A673 (cell line): Measurements from ENCODE around the gene MED31. TPM values are rescaled to one million over a fixed set of nuclear protein-coding genes. Genes with fewer than 3 reads are reported as not detected.

ENCODE experiments used
- BruUV-seq: library from RNA; stranded (reverse); fragments of 400-500 nt; replicated peaks from 2 replicates; lab custom pipeline; 2021; lab: Mats Ljungman, UMichigan
- CTCF ChIA-PET: fragments of 300-600 bp; sonication (Branson Sonifier 250); formaldehyde crosslinking; loops from one replicate; lab custom pipeline; 2022; ENCODE audit warnings: antibody characterized with exemption; lab: Charles Lee
- POLR2A ChIA-PET: fragments of 300-600 bp; sonication (Branson Sonifier 250); formaldehyde crosslinking; loops from one replicate; lab custom pipeline; 2022; ENCODE audit warnings: antibody characterized with exemption; ENCODE audit not compliant: low non-redundant PET; lab: Charles Lee
- DNase-seq: peaks from one replicate; pipeline ENCODE4 v3.0.0-alpha.2; 2015; ENCODE audit warnings: low spot score
- H3K27ac ChIP-seq: fragments of 200-600 bp; sonication (generic); 2 replicates; pipeline ENCODE4 v1.5.1; 2016; ENCODE audit warnings: mixed run types, low read depth, mild to moderate bottlenecking, mixed read lengths, antibody characterized with exemption, low read length; ENCODE audit not compliant: poor library complexity, severe bottlenecking
- H3K27me3 ChIP-seq: fragments of 200-600 bp; sonication (generic); replicated peaks from 2 replicates; pipeline ENCODE4 v1.6.1; 2017; ENCODE audit warnings: mixed run types, low read depth, mild to moderate bottlenecking, mixed read lengths, antibody characterized with exemption, low read length; ENCODE audit not compliant: insufficient read depth, poor library complexity
- H3K36me3 ChIP-seq: fragments of 200-600 bp; sonication (generic); 2 replicates; pipeline ENCODE4 v1.6.1; 2016; ENCODE audit warnings: mixed run types, mild to moderate bottlenecking, mixed read lengths, antibody characterized with exemption, low read length; ENCODE audit not compliant: insufficient read depth, poor library complexity, severe bottlenecking
- H3K4me1 ChIP-seq: fragments of 200-600 bp; sonication (generic); 2 replicates; pipeline ENCODE4 v1.6.1; 2017; ENCODE audit warnings: mixed run types, mild to moderate bottlenecking, mixed read lengths, antibody characterized with exemption, low read length; ENCODE audit not compliant: insufficient read depth, poor library complexity, severe bottlenecking
- H3K4me3 ChIP-seq: fragments of 200-600 bp; sonication (generic); 2 replicates; pipeline ENCODE4 v1.5.1; 2016; ENCODE audit warnings: low read depth, mixed run types, mild to moderate bottlenecking, mixed read lengths, low read length; ENCODE audit not compliant: poor library complexity, severe bottlenecking
- H3K9me3 ChIP-seq: fragments of 200-600 bp; sonication (generic); 2 replicates; pipeline ENCODE4 v1.6.1; 2016; ENCODE audit warnings: mixed run types, low read depth, mild to moderate bottlenecking, mixed read lengths, antibody characterized with exemption, low read length; ENCODE audit not compliant: poor library complexity, severe bottlenecking
- EZH2 ChIP-seq: fragments of 200-600 bp; sonication (generic); IDR thresholded peaks from 2 replicates; pipeline ENCODE4 v1.6.1; 2017; ENCODE audit warnings: borderline replicate concordance, low read depth, mild to moderate bottlenecking, mixed read lengths, antibody characterized with exemption, low read length; ENCODE audit not compliant: poor library complexity, severe bottlenecking
- intact Hi-C: fragments of 100-400 bp; cut with micrococcal nuclease; formaldehyde crosslinking; loops from one replicate; pipeline ENCODE4 v1.10.0; 2022; ENCODE audit not compliant: unreplicated experiment
- total RNA-seq: library from RNA; stranded (reverse); gene quantifications from 2 replicates; pipeline ENCODE4 v1.2.3, GENCODE V29; 2021
- TF ChIP-seq, protein P1 (sequence below): fragments of 300-800, 200-600 bp; sonication (generic); conservative IDR thresholded peaks from 2 replicates; pipeline ENCODE4 v1.5.1; 2017; ENCODE audit warnings: low read depth, mild to moderate bottlenecking, antibody characterized with exemption, low read length, moderate library complexity, mixed read lengths

Gene MED31
- total RNA-seq, 1 experiment from 2014 or later: 27.9 TPM

- Histone ChIP-seq H3K4me3 (no peak overlapping the region), H3K4me1 (peaks cover 7% of the 10 kb centered on the region), H3K27ac (no peak overlapping the region), H3K36me3 (peaks cover 53% of the 10 kb centered on the region), H3K27me3 (no peaks in the 10 kb centered on the region), H3K9me3 (no peaks in the 10 kb centered on the region)
- BruUV-seq: no TSS peak
- CTCF ChIA-PET: no interaction called here
- TF ChIP-seq, protein P1, sequence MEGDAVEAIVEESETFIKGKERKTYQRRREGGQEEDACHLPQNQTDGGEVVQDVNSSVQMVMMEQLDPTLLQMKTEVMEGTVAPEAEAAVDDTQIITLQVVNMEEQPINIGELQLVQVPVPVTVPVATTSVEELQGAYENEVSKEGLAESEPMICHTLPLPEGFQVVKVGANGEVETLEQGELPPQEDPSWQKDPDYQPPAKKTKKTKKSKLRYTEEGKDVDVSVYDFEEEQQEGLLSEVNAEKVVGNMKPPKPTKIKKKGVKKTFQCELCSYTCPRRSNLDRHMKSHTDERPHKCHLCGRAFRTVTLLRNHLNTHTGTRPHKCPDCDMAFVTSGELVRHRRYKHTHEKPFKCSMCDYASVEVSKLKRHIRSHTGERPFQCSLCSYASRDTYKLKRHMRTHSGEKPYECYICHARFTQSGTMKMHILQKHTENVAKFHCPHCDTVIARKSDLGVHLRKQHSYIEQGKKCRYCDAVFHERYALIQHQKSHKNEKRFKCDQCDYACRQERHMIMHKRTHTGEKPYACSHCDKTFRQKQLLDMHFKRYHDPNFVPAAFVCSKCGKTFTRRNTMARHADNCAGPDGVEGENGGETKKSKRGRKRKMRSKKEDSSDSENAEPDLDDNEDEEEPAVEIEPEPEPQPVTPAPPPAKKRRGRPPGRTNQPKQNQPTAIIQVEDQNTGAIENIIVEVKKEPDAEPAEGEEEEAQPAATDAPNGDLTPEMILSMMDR: no peak
- no peak for TF ChIP-seq EZH2
- intact Hi-C loops: no loop called here
- DNase-seq: no peak
- POLR2A ChIA-PET: no interaction called here
These were observed 43.1 kb downstream of the MED31 start for GRCh38 chr17:6608321-6608720.

DNA sequence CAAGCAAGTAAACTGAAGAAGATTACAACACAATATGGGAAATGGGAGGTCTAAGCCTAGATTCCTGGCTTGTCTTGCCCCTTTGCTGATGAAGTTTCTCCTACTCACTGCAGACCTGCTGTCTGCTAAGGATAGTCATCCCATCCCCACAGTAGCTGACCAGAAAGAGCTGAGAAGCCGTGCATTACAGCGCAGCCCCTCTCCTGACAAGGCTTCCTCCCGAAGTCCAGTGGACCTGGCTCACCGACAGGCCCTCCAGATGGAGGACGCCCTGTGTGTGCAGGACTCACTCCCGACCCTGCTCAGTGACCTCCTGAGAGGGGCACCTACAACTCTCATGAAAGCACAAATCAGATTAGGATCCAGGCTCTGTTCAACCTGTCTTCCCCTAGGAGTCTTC lies 46.3 kb downstream of the MED31 start:
- Histone ChIP-seq H3K36me3 (peaks cover 55% of the 10 kb centered on the region), H3K27me3 (no peaks in the 10 kb centered on the region), H3K4me3 (no peak overlapping the region), H3K27ac (no peak overlapping the region), H3K9me3 (no peaks in the 10 kb centered on the region), H3K4me1 (peaks cover 16% of the 10 kb centered on the region)
- TF ChIP-seq EZH2: no peak
- TF ChIP-seq, protein P1: no peak
- ChIA-PET CTCF (no interaction called here), POLR2A (no interaction called here)
- no TSS peak for BruUV-seq
- intact Hi-C loops: no loop called here
- DNase-seq: no peak

DNA sequence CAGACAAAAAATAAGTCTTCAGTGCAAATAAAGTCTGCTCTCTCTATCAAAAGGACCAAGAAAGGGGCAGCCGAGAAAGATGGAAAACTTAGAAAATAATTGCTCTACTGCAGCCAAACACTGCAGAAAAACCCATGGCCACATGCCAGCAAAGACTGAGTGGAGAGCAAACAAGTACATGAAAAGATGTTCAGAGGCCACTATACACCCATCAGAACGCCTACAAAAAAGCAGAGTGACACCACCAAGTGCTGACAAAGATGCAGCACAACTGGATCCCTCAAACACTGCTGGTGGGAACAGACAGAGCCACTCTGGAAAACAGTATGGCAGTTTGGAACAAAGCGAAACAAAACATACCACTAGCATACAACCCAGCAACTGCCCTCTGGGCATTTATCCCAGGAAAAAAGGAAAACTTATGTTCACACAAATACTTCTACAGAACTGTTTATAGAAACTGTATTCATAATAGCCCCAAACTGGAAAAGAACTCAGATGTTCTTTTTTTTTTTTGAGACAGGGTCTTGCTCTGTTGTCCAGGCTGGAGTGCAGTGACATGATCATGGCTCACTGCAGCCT lies 47.6 kb downstream of the MED31 start:
- Histone ChIP-seq H3K27me3 (no peaks in the 10 kb centered on the region), H3K4me1 (peaks cover 16% of the 10 kb centered on the region), H3K27ac (no peak overlapping the region), H3K9me3 (no peaks in the 10 kb centered on the region), H3K36me3 (peaks cover 55% of the 10 kb centered on the region), H3K4me3 (no peak overlapping the region)
- peak; percentile 49 for DNase-seq
- TF ChIP-seq, protein P1: 0 out of 2 replicates have a peak, but pooled peaks have one; percentile 13
- no peak for TF ChIP-seq EZH2
- no TSS peak for BruUV-seq
- intact Hi-C loops: no loop called here
- CTCF ChIA-PET: interaction anchor here (0.7 kb wide), 1 partner anchor 1258 kb away, joined by 3 read pairs; no protein-coding TSS in a partner anchor
- POLR2A ChIA-PET: no interaction called here
